ENCODE results near the gene TRABD2B.

GRCh38 chr1:47940326-47940725, 56.9 kb downstream of the TRABD2B start:
- no peak for TF ChIP-seq CTCF (IDR thresholded peaks at IDR 0.05)
- TF ChIP-seq POLR2A (IDR thresholded peaks at IDR 0.05), result no peak

All from lower leg skin (tissue), 3 donors.